Stomach (tissue), 9 donors: ENCODE data around the gene PSMA1. TPM values are rescaled to one million over a fixed set of nuclear protein-coding genes. Genes with fewer than 3 reads are reported as not detected.

Experiments
- DNase-seq, 2 donors: peaks; one replicate each; pipeline versions ENCODE4 v3.0.0 to v3.0.0-alpha.2; 2013 to 2019
- H3K27ac ChIP-seq, 5 donors: fragments of 200-600 bp in 4 of 5; sonication (generic) in 4 of 5; one replicate each; pipeline ENCODE4 v1.5.1; 2013 to 2019; ENCODE audit warnings: mild to moderate bottlenecking in 1 of 5, moderate library complexity in 1 of 5
- H3K27me3 ChIP-seq, 3 donors: fragments of 200-600 bp; sonication (generic); one replicate each; pipeline ENCODE4 v1.5.1; 2017 to 2019; ENCODE audit warnings: mixed run types in 1 of 3
- H3K36me3 ChIP-seq, 4 donors: fragments of 200-600 bp; sonication (generic); 1 replicate in 3 of 4; 2 replicates in 1 of 4; pipeline ENCODE4 v1.5.1; 2016 to 2019
- H3K4me1 ChIP-seq, 4 donors: fragments of 200-600 bp; sonication (generic); one replicate each; pipeline ENCODE4 v1.5.1; 2016 to 2019
- H3K4me3 ChIP-seq, 4 donors: fragments of 200-600 bp; sonication (generic) in 3 of 4; one replicate each; pipeline ENCODE4 v1.5.1; 2016 to 2019; ENCODE audit warnings: mild to moderate bottlenecking in 1 of 4
- H3K9me3 ChIP-seq, 4 donors: fragments of 200-600 bp; sonication (generic); one replicate each; pipeline ENCODE4 v1.5.1; 2016 to 2019
- EP300 ChIP-seq: sonication (generic); formaldehyde crosslinking; IDR thresholded peaks from one replicate; pipeline ENCODE4 v1.6.1; 2017; ENCODE audit warnings: antibody characterized with exemption
- POLR2A ChIP-seq, 4 donors: fragments of 450-650 bp; IDR thresholded peaks; one replicate each; pipeline ENCODE4 v1.6.1; 2016; ENCODE audit warnings: antibody characterized with exemption in 4 of 4, control low read depth in 2 of 4, mild to moderate bottlenecking in 1 of 4, moderate library complexity in 1 of 4
- POLR2AphosphoS5 ChIP-seq, 3 donors: sonication (generic); formaldehyde crosslinking; IDR thresholded peaks; one replicate each; pipeline ENCODE4 v1.6.1; 2016; ENCODE audit warnings: antibody characterized with exemption in 3 of 3
- WGBS, 5 donors: extraction: QIAGEN DNeasy Blood & Tissue Kit in 3 of 5; methylation state at CpG; one replicate each; pipeline versions ENCODE4 v1.1.5 to v1.1.7; 2013 to 2018; 5-methylcytosine and 5-hydroxymethylcytosine counted together
- intact Hi-C: fragments of 100-400 bp; cut with DNase I; formaldehyde crosslinking; loops from one replicate; pipeline ENCODE4 v1.15.1; 2023; ENCODE audit warnings: low total_unique reads
- polyA plus RNA-seq, 3 donors: library from polyadenylated mRNA; stranded (reverse); fragments of 200-250 nt; gene quantifications; one replicate each; pipeline ENCODE4 v1.2.3, GENCODE V29; 2013
- total RNA-seq, 5 donors: library from RNA; depleted of rRNA; stranded (reverse); fragments of >200 nt; gene quantifications; one replicate each; pipeline versions ENCODE4 v1.1.0 to v1.2.3, GENCODE V29; 2014 to 2016
- TF ChIP-seq, protein P1 (sequence below), 7 experiments: fragments of 450-650 bp in 4 of 7; fragments of 200-600 bp in 3 of 7; sonication (generic) in 3 of 7; IDR thresholded peaks; one replicate each; pipeline ENCODE4 v1.5.1; 2016 to 2019; ENCODE audit warnings: antibody characterized with exemption in 7 of 7, control low read depth in 2 of 7, mild to moderate bottlenecking in 1 of 7
- donor health status: healthy with polysubstance abuse.
- donor health status: Bipolar disorder and iron deficiency.
- donor health status: healthy.

Gene PSMA1
- total and polyA plus RNA-seq, 8 donors = 26.8 to 191 (median 114) TPM

DNA sequence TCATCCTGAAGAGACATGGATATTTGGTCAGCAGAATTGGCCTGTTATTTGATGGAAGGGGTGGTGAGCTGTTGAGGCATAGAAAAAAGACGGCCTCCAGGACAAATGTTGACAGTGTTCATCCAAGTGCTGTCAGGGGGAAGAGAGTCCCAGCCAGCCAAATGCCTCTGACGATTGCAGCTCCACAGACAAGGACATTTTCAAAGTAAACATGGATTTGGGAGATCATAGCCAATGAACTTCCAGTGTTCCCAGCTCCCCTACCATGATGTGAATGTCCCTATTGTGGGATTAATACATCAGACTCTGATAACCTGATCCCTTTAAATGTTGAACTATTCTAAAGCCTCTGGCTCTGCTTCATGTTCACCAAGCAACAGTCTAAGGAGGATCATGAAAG is 31.2 kb upstream of the PSMA1 start:
- no peak overlapping the region for H3K4me3 ChIP-seq
- DNase-seq = no peak
- intact Hi-C loops = no loop called here
- H3K9me3 ChIP-seq = no peaks in the 10 kb centered on the region
- WGBS, 5 donors = 48 to 61% (median 56%) methylated on average over 2 of the region's 2 CpGs
- H3K27me3 ChIP-seq = no peaks in the 10 kb centered on the region
- peaks cover 0 to 6% (median 0%) of the 10 kb centered on the region in 4 donors for H3K4me1 ChIP-seq
- TF ChIP-seq EP300 (no peak), POLR2AphosphoS5 (IDR thresholded peaks at IDR 0.05) (no peak), POLR2A (IDR thresholded peaks at IDR 0.05) (no peak)
- TF ChIP-seq, protein P1, sequence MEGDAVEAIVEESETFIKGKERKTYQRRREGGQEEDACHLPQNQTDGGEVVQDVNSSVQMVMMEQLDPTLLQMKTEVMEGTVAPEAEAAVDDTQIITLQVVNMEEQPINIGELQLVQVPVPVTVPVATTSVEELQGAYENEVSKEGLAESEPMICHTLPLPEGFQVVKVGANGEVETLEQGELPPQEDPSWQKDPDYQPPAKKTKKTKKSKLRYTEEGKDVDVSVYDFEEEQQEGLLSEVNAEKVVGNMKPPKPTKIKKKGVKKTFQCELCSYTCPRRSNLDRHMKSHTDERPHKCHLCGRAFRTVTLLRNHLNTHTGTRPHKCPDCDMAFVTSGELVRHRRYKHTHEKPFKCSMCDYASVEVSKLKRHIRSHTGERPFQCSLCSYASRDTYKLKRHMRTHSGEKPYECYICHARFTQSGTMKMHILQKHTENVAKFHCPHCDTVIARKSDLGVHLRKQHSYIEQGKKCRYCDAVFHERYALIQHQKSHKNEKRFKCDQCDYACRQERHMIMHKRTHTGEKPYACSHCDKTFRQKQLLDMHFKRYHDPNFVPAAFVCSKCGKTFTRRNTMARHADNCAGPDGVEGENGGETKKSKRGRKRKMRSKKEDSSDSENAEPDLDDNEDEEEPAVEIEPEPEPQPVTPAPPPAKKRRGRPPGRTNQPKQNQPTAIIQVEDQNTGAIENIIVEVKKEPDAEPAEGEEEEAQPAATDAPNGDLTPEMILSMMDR (IDR thresholded peaks at IDR 0.05) = no peak
- H3K36me3 ChIP-seq = no peaks in the 10 kb centered on the region
- H3K27ac ChIP-seq = peak overlapping the region in 1 of 5 donors; percentile 39

DNA sequence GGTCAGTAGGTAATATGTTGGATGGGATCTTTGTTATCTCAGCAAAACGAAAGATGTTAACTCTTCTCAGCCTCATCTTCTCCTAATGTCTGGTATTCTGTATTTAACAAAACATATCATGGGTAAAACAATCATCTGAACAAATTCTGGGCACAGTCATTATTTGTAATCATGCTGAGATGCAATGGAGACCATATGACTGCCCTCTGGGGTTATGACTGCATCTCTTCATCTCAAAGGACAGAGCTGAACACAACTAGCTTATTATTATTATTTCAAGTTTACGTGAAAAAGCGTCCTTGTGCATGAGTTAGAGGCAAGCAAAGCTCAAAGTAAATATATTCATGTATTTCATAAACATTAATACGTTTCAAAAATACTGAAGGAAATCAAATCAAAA is 29.7 kb upstream of the PSMA1 start:
- Histone ChIP-seq H3K4me3 (no peak overlapping the region), H3K36me3 (no peaks in the 10 kb centered on the region), H3K9me3 (no peaks in the 10 kb centered on the region), H3K4me1 (peaks cover 0 to under 1% (median 0%) of the 10 kb centered on the region in 4 donors), H3K27me3 (no peaks in the 10 kb centered on the region), H3K27ac (no peak overlapping the region)
- intact Hi-C loops = loop anchor here (10.0 kb wide), 1 partner anchor 355 kb away; no protein-coding TSS in a partner anchor
- DNase-seq = no peak
- TF ChIP-seq POLR2A (IDR thresholded peaks at IDR 0.05) (no peak), EP300 (no peak), POLR2AphosphoS5 (IDR thresholded peaks at IDR 0.05) (no peak)
- TF ChIP-seq, protein P1 (IDR thresholded peaks at IDR 0.05) = no peak
- whole genome bisulfite sequencing, 5 donors = 76 to 88% (median 81%) methylated on average over 4 of the region's 4 CpGs

DNA sequence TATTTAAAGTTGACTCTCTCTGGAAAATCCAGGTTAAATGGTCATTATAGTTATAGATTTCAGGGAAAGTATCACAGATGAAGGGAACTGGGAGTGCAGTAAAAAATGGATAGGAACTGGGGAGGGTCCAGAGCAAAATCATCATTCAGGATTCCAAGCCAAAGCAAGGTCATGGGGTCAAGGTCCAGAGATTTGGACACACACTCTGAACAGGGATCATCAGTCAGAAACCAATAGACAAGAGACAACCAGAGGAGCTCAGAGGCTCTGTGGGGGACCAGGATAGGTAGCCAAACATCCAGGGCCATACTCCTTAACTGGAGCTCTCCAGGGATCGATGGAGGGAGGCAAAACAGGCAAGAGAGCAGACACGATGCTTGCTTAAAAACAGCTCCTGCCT is 27.3 kb upstream of the PSMA1 start:
- no peaks in the 10 kb centered on the region for H3K4me1 ChIP-seq
- no peak for TF ChIP-seq POLR2A (IDR thresholded peaks at IDR 0.05)
- TF ChIP-seq EP300 = no peak
- TF ChIP-seq, protein P1 (IDR thresholded peaks at IDR 0.05) = no peak
- no peak for TF ChIP-seq POLR2AphosphoS5 (IDR thresholded peaks at IDR 0.05)

DNA sequence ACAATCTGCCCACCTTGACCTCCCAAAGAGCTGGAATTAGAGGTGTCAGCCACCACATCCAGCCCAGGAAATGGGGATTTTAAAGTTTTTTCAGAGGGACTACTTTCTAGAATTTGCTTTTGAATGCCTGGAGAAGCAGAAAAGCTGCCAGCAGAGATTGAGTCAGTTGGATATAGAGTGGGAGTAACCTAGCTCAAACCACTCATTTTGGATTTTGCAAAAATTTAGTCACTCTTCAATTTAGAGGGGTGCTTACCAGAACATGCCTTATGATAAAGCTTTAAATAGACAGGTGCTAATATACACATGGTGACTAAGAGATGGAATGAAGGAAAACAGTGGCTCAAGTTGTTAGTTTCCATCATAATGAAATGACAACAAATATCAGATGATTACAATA is 26.5 kb upstream of the PSMA1 start:
- TF ChIP-seq EP300 (no peak), POLR2A (IDR thresholded peaks at IDR 0.05) (no peak), POLR2AphosphoS5 (IDR thresholded peaks at IDR 0.05) (no peak)
- TF ChIP-seq, protein P1 (IDR thresholded peaks at IDR 0.05) = no peak
- Histone ChIP-seq H3K4me3 (no peak overlapping the region), H3K4me1 (peaks cover 0 to 6% (median under 1%) of the 10 kb centered on the region in 4 donors), H3K9me3 (no peaks in the 10 kb centered on the region), H3K36me3 (no peaks in the 10 kb centered on the region), H3K27me3 (no peaks in the 10 kb centered on the region), H3K27ac (no peak overlapping the region)
- no peak for DNase-seq
- intact Hi-C loops = loop anchor here (10.0 kb wide), 1 partner anchor 358 kb away; no protein-coding TSS in a partner anchor

More for the DNA sequence above, 27.3 kb upstream of the PSMA1 start:
- H3K27me3 ChIP-seq = no peaks in the 10 kb centered on the region
- DNase-seq = no peak
- intact Hi-C loops = loop anchor here (10.0 kb wide), 1 partner anchor 357 kb away; no protein-coding TSS in a partner anchor
- H3K27ac ChIP-seq = no peak overlapping the region
- no peak overlapping the region for H3K4me3 ChIP-seq
- H3K36me3 ChIP-seq = no peaks in the 10 kb centered on the region
- no peaks in the 10 kb centered on the region for H3K9me3 ChIP-seq
- 70 to 94% (median 85%) methylated on average over 2 of the region's 2 CpGs for WGBS, 5 donors
